Measurements from ENCODE around the gene C1orf35. TPM values are rescaled to one million over a fixed set of nuclear protein-coding genes. Genes with fewer than 3 reads are reported as not detected.

C1orf35 gene
- total and polyA plus RNA-seq, 2 of the 8 experiments (the other 6 are each of a cell fraction or from before 2014, with no cell fraction given) = 18.6 to 19.9 TPM

DNA sequence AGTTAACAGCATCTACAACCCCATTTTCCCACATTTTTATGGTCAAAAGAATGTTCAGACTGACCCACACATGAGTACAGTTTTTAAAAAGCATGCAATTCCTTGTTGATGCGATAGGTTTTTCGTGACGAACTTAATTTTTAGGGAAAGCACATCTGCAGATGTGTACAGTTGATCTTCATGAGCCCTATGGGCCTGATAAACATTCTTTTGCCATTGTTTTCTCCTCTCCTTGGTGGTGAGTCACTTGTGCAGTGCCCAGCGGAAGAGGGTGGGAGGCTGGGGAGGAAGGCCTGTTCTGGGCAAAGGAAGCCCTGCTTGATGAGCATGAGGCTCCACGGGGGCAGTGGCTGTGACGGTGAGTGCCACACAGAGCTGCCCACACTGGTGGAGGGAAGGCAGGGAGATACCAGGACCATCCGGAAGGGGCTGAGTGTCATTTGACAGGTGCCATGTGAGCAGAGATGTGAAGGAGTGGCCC is 15.3 kb downstream of the C1orf35 start:
- no peak for FAIRE-seq
- no peak overlapping the region for H4K5ac ChIP-seq (ENCODE audit: insufficient read length, low read depth, low read length)

More for the DNA sequence above, 15.3 kb downstream of the C1orf35 start:
- Histone ChIP-seq H3K36me3 (ENCODE audit: control insufficient read depth in 2 of 4, insufficient read depth in 4 of 4, low read length in 3 of 4) (no peaks in the 10 kb centered on the region), H3K4me1 (replicated peaks in 1 of 4; ENCODE audit: control insufficient read depth in 3 of 4, insufficient read depth in 4 of 4, low read length in 3 of 4) (peaks cover 4 to 15% (median 10%) of the 10 kb centered on the region in 4 experiments), H2AK5ac (ENCODE audit: low read depth, low read length) (no peak overlapping the region), H2BK15ac (ENCODE audit: low read length) (no peak overlapping the region), H4K8ac (ENCODE audit: extremely low read depth, insufficient read depth, low read length) (no peak overlapping the region; the same call in 1 of the 2 replicates), H3K4me3 (ENCODE audit: extremely low read depth in 1 of 4, insufficient read depth in 2 of 4, low read depth in 3 of 4, low read length in 4 of 4) (no peak overlapping the region), H3K9me3 (ENCODE audit: insufficient read depth in 2 of 2, low read depth in 1 of 2, low read length in 1 of 2) (no peaks in the 10 kb centered on the region), H2BK5ac (ENCODE audit: low read depth, low read length) (no peak overlapping the region), H3K56ac (replicated peaks; ENCODE audit: insufficient read length, low read depth, low read length) (no peak overlapping the region), H3K79me2 (ENCODE audit: control insufficient read depth in 1 of 2, insufficient read depth in 2 of 2, low read length in 2 of 2) (peaks cover 98 to 100% of the 10 kb centered on the region in 2 experiments), H3K27me3 (replicated peaks in 1 of 4; ENCODE audit: control insufficient read depth in 3 of 4, extremely low read depth in 1 of 4, insufficient read depth in 3 of 4, low read length in 3 of 4) (no peaks in the 10 kb centered on the region), H4K20me1 (replicated peaks in 1 of 2; ENCODE audit: control insufficient read depth in 1 of 2, insufficient read depth in 2 of 2, low read length in 2 of 2) (peaks cover 63 to 84% of the 10 kb centered on the region in 2 experiments), H4K91ac (replicated peaks; ENCODE audit: insufficient read length, low read length) (no peak overlapping the region), H3K27ac (ENCODE audit: low read depth, low read length) (no peak overlapping the region), H3K18ac (ENCODE audit: extremely low read depth, low read length) (no peak overlapping the region), H2BK20ac (ENCODE audit: low read length) (no peak overlapping the region), H3K79me1 (ENCODE audit: low read depth, low read length) (peaks cover 42% of the 10 kb centered on the region), H3K14ac (ENCODE audit: insufficient read length) (no peak overlapping the region), H3K4me2 (ENCODE audit: insufficient read depth in 1 of 2, low read depth in 2 of 2, low read length in 2 of 2) (no peak overlapping the region), H2BK120ac (replicated peaks; ENCODE audit: low read depth, low read length) (no peak overlapping the region), H3K4ac (replicated peaks; ENCODE audit: insufficient read length, low read depth, low read length) (no peak overlapping the region), H2AFZ (ENCODE audit: low read length) (no peak overlapping the region), H3K9ac (replicated peaks in 1 of 4; ENCODE audit: extremely low read depth in 1 of 4, low read depth in 3 of 4, low read length in 3 of 4) (no peak overlapping the region), H3K23ac (ENCODE audit: insufficient read length) (no peak overlapping the region), H3K23me2 (ENCODE audit: low read depth, low read length) (peaks cover 10% of the 10 kb centered on the region), H2BK12ac (ENCODE audit: low read depth, low read length) (no peak overlapping the region)
- ChIA-PET CTCF (ENCODE audit: partially characterized antibody) (interaction anchor here (0.7 to 1.3 kb wide), 2 partner anchors 70 to 84 kb away, joined by 3 read pairs; no protein-coding TSS in a partner anchor), POLR2A (ENCODE audit: partially characterized antibody) (interaction anchor here (0.9 to 7.1 kb wide), 2 partner anchors 10 to 12 kb away, joined by 3 to 53 read pairs; no protein-coding TSS in a partner anchor)
- TF ChIP-seq POLR2AphosphoS5 (IDR thresholded peaks at IDR 0.05; ENCODE audit: low read depth, low read length) (peak; percentile 16; the same call in 1 of the 2 replicates), E2F6 (IDR thresholded peaks at IDR 0.05) (no peak)
- no peak for DNase-seq (ENCODE audit: low read depth in 1 of 2, low spot score in 2 of 2)
- 87% methylated on average over 7 of the region's 7 CpGs; no CpG with 5 or more reads in 1 of the 2 experiments for WGBS, 2 experiments (ENCODE audit: extremely low coverage in 1 of 2, insufficient coverage in 1 of 2, insufficient read length in 1 of 2, insufficient replicate concordance in 2 of 2, low coverage in 1 of 2, low lambda C conversion rate in 2 of 2, missing lambda C conversion rate in 1 of 2)
